HEK293 (cell line): ENCODE results near the gene ZNF70.

Experiments used
- BCL11B ChIP-seq: fragments of 450-650 bp; formaldehyde crosslinking; IDR thresholded peaks from 2 replicates; pipeline ENCODE4 v1.5.1; 2016; ENCODE audit warnings: low read depth, missing biosample characterization, missing genetic modification characterization
- GLIS2 ChIP-seq: fragments of 450-650 bp; formaldehyde crosslinking; IDR thresholded peaks from 2 replicates; pipeline ENCODE4 v1.5.1; 2016; ENCODE audit warnings: missing biosample characterization, missing genetic modification characterization
- MEIS1 ChIP-seq: sonication (generic); formaldehyde crosslinking; IDR thresholded peaks from 2 replicates; pipeline ENCODE4 v1.8.1; 2022; ENCODE audit warnings: missing genetic modification reagents, mild to moderate bottlenecking, borderline replicate concordance
- OSR2 ChIP-seq: fragments of 450-650 bp; formaldehyde crosslinking; IDR thresholded peaks from 2 replicates; pipeline ENCODE4 v1.5.1; 2016; ENCODE audit warnings: missing biosample characterization, missing genetic modification characterization
- REPIN1 ChIP-seq: fragments of 450-650 bp; formaldehyde crosslinking; IDR thresholded peaks from 2 replicates; pipeline ENCODE4 v1.5.1; 2017; ENCODE audit warnings: missing biosample characterization, missing genetic modification characterization, low read depth
- ZBTB7A ChIP-seq: fragments of 450-650 bp; formaldehyde crosslinking; IDR thresholded peaks from 2 replicates; pipeline ENCODE4 v1.5.1; 2016; ENCODE audit warnings: low read depth, missing biosample characterization, missing genetic modification characterization
- ZFP37 ChIP-seq: fragments of 450-650 bp; formaldehyde crosslinking; IDR thresholded peaks from 2 replicates; pipeline ENCODE4 v1.5.1; 2016; ENCODE audit warnings: missing biosample characterization, missing genetic modification characterization
- ZIC2 ChIP-seq: fragments of 450-650 bp; formaldehyde crosslinking; IDR thresholded peaks from 2 replicates; pipeline ENCODE4 v1.5.1; 2016; ENCODE audit warnings: missing biosample characterization, missing genetic modification characterization
- ZNF133 ChIP-seq: fragments of 450-650 bp; formaldehyde crosslinking; IDR thresholded peaks from 2 replicates; pipeline ENCODE4 v1.5.1; 2016; ENCODE audit warnings: missing biosample characterization, missing genetic modification characterization
- ZNF202 ChIP-seq: fragments of 450-650 bp; formaldehyde crosslinking; IDR thresholded peaks from 2 replicates; pipeline ENCODE4 v1.5.1; 2016; ENCODE audit warnings: missing biosample characterization, missing genetic modification characterization, borderline replicate concordance
- ZNF221 ChIP-seq: fragments of 450-650 bp; formaldehyde crosslinking; IDR thresholded peaks from 2 replicates; pipeline ENCODE4 v1.5.1; 2017; ENCODE audit warnings: missing biosample characterization, missing genetic modification characterization, borderline replicate concordance
- ZNF274 ChIP-seq, 2 experiments: fragments of 200-500 bp in 1 of 2; fragments of 450-650 bp in 1 of 2; sonication (Bioruptor generic) in 1 of 2; formaldehyde crosslinking in 1 of 2; IDR thresholded peaks; 2 replicates each; pipeline versions ENCODE4 v1.5.1 to v1.6.1; 2014 to 2016; ENCODE audit warnings: borderline replicate concordance in 1 of 2, inconsistent platforms in 1 of 2, low read length in 1 of 2, missing biosample characterization in 1 of 2, missing genetic modification characterization in 1 of 2
- ZNF302 ChIP-seq: fragments of 450-650 bp; formaldehyde crosslinking; IDR thresholded peaks from 2 replicates; pipeline ENCODE4 v1.5.1; 2016; ENCODE audit warnings: missing biosample characterization, missing genetic modification characterization, low read depth
- ZNF324 ChIP-seq: fragments of 450-650 bp; formaldehyde crosslinking; IDR thresholded peaks from 2 replicates; pipeline ENCODE4 v1.5.1; 2016; ENCODE audit warnings: missing biosample characterization, missing genetic modification characterization
- ZNF350 ChIP-seq: fragments of 450-650 bp; formaldehyde crosslinking; IDR thresholded peaks from 2 replicates; pipeline ENCODE4 v1.5.0; 2017; ENCODE audit warnings: missing biosample characterization, mild to moderate bottlenecking, missing genetic modification characterization
- ZNF423 ChIP-seq: fragments of 450-650 bp; formaldehyde crosslinking; IDR thresholded peaks from 2 replicates; pipeline ENCODE4 v1.5.1; 2016; ENCODE audit warnings: missing biosample characterization, missing genetic modification characterization
- ZNF48 ChIP-seq: fragments of 450-650 bp; formaldehyde crosslinking; IDR thresholded peaks from 2 replicates; pipeline ENCODE4 v1.5.1; 2016; ENCODE audit warnings: missing biosample characterization, missing genetic modification characterization
- ZNF558 ChIP-seq: fragments of 450-650 bp; formaldehyde crosslinking; IDR thresholded peaks from 2 replicates; pipeline ENCODE4 v1.5.1; 2016; ENCODE audit warnings: missing biosample characterization, missing genetic modification characterization
- ZNF561 ChIP-seq: fragments of 450-650 bp; IDR thresholded peaks from 2 replicates; pipeline ENCODE4 v1.5.1; 2018; ENCODE audit warnings: missing biosample characterization, missing genetic modification characterization, borderline replicate concordance
- ZSCAN16 ChIP-seq: fragments of 450-650 bp; formaldehyde crosslinking; IDR thresholded peaks from 2 replicates; pipeline ENCODE4 v1.5.1; 2016; ENCODE audit warnings: missing biosample characterization, missing genetic modification characterization
- ZSCAN23 ChIP-seq: fragments of 450-650 bp; formaldehyde crosslinking; IDR thresholded peaks from 2 replicates; pipeline ENCODE4 v1.5.1; 2016; ENCODE audit warnings: missing biosample characterization, missing genetic modification characterization
- TF ChIP-seq, protein P1 (sequence below): fragments of 450-650 bp; formaldehyde crosslinking; IDR thresholded peaks from 2 replicates; pipeline ENCODE4 v1.5.1; 2016; ENCODE audit warnings: missing biosample characterization, missing genetic modification characterization
- TF ChIP-seq, protein P2 (sequence below): fragments of 450-650 bp; formaldehyde crosslinking; conservative IDR thresholded peaks from 2 replicates; pipeline ENCODE4 v1.5.1; 2016; ENCODE audit warnings: low read depth, missing biosample characterization, missing genetic modification characterization
- TF ChIP-seq, protein P3 (sequence below): fragments of 450-650 bp; formaldehyde crosslinking; IDR thresholded peaks from 2 replicates; pipeline ENCODE4 v1.5.1; 2016; ENCODE audit warnings: missing biosample characterization, missing genetic modification characterization
- TF ChIP-seq, protein P4 (sequence below): fragments of 450-650 bp; formaldehyde crosslinking; IDR thresholded peaks from 2 replicates; pipeline ENCODE4 v1.5.1; 2017; ENCODE audit warnings: missing biosample characterization, missing genetic modification characterization
- TF ChIP-seq, protein P5 (sequence below): fragments of 450-650 bp; formaldehyde crosslinking; IDR thresholded peaks from 2 replicates; pipeline ENCODE4 v1.5.1; 2016; ENCODE audit warnings: missing biosample characterization, missing genetic modification characterization

ZNF70 gene

DNA sequence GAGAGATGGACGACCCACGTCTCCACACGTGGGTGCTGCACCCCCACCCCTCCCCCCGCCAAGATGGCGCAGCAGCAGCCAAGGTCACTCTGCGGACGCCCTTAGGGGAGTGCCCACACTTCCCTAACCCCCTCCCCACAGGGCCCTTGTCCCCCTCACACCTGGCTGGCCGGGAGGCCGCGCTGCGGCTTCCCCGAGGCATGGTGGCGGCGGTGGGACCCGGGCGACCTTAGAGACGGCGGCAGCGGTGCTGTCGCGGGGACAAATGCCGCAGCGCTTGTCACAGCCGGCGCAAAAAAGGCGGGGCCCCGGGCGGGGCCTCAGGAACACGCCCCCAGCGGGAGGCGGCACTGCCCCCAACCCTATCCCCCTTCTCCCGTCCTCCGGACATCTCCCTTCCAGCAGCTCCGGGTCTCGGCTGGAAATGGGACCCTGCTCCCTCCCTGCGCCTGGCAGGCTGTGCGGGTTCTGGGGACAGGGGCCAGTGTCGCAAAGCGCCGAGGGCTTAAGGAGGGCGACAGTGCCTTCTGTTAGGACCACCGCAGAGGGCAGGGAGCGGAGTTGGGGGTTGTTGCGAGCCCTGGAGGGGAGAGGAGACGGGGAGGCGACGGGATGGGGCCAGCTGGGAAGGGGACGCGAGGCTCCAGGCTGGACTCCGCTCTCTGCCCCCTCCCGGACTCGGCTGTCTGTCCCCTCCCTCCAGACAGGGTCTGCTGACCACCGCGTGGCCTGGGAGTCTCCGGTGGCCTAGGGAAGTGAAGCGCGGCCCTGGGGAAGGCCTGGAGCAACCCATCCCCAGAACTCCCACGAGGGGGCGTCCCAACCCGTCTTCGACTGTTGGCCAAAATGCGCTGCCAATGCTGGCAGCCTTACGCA lies 17.0 kb upstream of the ZNF70 start, which contains the start of gene CHCHD10 (continued):
- TF ChIP-seq BCL11B (peak; percentile 81; the same call in 1 of the 2 replicates), ZFP37 (0 out of 2 replicates have a peak, but pooled peaks have one; percentile 69), OSR2 (tag by site-specific recombination) (no peak), ZSCAN16 (no peak), ZNF350 (no peak), ZNF302 (tag by site-specific recombination) (no peak), ZNF274 (IDR thresholded peaks at IDR 0.05; ENCODE audit: low read length) (no peak), ZNF274 (tag by site-specific recombination; IDR thresholded peaks at IDR 0.05; ENCODE audit: borderline replicate concordance) (no peak), ZNF558 (tag by site-specific recombination) (no peak), GLIS2 (peak; percentile 86), ZSCAN23 (tag by site-specific recombination) (no peak), ZNF202 (tag by site-specific recombination) (no peak), REPIN1 (no peak), ZNF423 (tag by site-specific recombination) (peak; percentile 48; the same call in 1 of the 2 replicates), ZNF221 (tag by site-specific recombination) (no peak), ZIC2 (tag by site-specific recombination) (peak; percentile 61), ZNF324 (tag by site-specific recombination) (peak; percentile 75; the same call in 1 of the 2 replicates), MEIS1 (no peak), ZNF561 (peak; percentile 30; the same call in 1 of the 2 replicates), ZNF48 (tag by site-specific recombination) (no peak), ZNF133 (tag by site-specific recombination) (no peak), ZBTB7A (tag by site-specific recombination) (peak; percentile 74)
- TF ChIP-seq, protein P1, sequence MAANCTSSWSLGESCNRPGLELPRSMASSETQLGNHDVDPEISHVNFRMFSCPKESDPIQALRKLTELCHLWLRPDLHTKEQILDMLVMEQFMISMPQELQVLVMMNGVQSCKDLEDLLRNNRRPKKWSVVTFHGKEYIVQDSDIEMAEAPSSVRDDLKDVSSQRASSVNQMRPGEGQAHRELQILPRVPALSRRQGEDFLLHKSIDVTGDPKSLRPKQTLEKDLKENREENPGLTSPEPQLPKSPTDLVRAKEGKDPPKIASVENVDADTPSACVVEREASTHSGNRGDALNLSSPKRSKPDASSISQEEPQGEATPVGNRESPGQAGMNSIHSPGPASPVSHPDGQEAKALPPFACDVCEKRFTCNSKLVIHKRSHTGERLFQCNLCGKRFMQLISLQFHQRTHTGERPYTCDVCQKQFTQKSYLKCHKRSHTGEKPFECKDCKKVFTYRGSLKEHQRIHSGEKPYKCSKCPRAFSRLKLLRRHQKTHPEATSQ (tag by site-specific recombination), result peak; percentile 60; the same call in 1 of the 2 replicates
- TF ChIP-seq, protein P2, sequence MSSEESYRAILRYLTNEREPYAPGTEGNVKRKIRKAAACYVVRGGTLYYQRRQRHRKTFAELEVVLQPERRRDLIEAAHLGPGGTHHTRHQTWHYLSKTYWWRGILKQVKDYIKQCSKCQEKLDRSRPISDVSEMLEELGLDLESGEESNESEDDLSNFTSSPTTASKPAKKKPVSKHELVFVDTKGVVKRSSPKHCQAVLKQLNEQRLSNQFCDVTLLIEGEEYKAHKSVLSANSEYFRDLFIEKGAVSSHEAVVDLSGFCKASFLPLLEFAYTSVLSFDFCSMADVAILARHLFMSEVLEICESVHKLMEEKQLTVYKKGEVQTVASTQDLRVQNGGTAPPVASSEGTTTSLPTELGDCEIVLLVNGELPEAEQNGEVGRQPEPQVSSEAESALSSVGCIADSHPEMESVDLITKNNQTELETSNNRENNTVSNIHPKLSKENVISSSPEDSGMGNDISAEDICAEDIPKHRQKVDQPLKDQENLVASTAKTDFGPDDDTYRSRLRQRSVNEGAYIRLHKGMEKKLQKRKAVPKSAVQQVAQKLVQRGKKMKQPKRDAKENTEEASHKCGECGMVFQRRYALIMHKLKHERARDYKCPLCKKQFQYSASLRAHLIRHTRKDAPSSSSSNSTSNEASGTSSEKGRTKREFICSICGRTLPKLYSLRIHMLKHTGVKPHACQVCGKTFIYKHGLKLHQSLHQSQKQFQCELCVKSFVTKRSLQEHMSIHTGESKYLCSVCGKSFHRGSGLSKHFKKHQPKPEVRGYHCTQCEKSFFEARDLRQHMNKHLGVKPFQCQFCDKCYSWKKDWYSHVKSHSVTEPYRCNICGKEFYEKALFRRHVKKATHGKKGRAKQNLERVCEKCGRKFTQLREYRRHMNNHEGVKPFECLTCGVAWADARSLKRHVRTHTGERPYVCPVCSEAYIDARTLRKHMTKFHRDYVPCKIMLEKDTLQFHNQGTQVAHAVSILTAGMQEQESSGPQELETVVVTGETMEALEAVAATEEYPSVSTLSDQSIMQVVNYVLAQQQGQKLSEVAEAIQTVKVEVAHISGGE, result no peak; the same call in 1 of the 2 replicates
- TF ChIP-seq, protein P3, sequence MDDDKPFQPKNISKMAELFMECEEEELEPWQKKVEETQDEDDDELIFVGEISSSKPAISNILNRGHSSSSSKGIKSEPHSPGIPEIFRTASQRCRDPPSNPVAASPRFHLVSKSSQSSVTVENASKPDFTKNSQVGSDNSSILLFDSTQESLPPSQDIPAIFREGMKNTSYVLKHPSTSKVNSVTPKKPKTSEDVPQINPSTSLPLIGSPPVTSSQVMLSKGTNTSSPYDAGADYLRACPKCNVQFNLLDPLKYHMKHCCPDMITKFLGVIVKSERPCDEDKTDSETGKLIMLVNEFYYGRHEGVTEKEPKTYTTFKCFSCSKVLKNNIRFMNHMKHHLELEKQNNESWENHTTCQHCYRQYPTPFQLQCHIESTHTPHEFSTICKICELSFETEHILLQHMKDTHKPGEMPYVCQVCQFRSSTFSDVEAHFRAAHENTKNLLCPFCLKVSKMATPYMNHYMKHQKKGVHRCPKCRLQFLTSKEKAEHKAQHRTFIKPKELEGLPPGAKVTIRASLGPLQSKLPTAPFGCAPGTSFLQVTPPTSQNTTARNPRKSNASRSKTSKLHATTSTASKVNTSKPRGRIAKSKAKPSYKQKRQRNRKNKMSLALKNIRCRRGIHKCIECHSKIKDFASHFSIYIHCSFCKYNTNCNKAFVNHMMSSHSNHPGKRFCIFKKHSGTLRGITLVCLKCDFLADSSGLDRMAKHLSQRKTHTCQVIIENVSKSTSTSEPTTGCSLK, result no peak
- TF ChIP-seq, protein P4, sequence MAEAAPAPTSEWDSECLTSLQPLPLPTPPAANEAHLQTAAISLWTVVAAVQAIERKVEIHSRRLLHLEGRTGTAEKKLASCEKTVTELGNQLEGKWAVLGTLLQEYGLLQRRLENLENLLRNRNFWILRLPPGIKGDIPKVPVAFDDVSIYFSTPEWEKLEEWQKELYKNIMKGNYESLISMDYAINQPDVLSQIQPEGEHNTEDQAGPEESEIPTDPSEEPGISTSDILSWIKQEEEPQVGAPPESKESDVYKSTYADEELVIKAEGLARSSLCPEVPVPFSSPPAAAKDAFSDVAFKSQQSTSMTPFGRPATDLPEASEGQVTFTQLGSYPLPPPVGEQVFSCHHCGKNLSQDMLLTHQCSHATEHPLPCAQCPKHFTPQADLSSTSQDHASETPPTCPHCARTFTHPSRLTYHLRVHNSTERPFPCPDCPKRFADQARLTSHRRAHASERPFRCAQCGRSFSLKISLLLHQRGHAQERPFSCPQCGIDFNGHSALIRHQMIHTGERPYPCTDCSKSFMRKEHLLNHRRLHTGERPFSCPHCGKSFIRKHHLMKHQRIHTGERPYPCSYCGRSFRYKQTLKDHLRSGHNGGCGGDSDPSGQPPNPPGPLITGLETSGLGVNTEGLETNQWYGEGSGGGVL (tag by site-specific recombination), result peak; percentile 24; the same call in 1 of the 2 replicates
- TF ChIP-seq, protein P5, sequence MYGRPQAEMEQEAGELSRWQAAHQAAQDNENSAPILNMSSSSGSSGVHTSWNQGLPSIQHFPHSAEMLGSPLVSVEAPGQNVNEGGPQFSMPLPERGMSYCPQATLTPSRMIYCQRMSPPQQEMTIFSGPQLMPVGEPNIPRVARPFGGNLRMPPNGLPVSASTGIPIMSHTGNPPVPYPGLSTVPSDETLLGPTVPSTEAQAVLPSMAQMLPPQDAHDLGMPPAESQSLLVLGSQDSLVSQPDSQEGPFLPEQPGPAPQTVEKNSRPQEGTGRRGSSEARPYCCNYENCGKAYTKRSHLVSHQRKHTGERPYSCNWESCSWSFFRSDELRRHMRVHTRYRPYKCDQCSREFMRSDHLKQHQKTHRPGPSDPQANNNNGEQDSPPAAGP (tag by site-specific recombination), result peak; percentile 40; the same call in 1 of the 2 replicates
